HEK293 (cell line): ENCODE results near the gene MATN4.

ENCODE experiments used
- CTCF ChIA-PET: fragments of 350-600 bp; formaldehyde crosslinking; extraction: SDS; loops from one replicate; lab custom pipeline; 2021; ENCODE audit warnings: antibody characterized with exemption; lab: Yijun Ruan, JAX
- POLR2A ChIA-PET: fragments of 300-600 bp; formaldehyde crosslinking; extraction: SDS; loops from one replicate; lab custom pipeline; 2020; ENCODE audit warnings: antibody characterized with exemption, inconsistent platforms; lab: Yijun Ruan, JAX
- H3K27ac ChIP-seq: fragments of 200-500 bp; sonication (Bioruptor generic); 2 replicates; pipeline ENCODE4 v1.5.1; 2014; ENCODE audit warnings: low read depth, low read length, control low read depth, inconsistent platforms; ENCODE audit errors: extremely low read depth
- H3K36me3 ChIP-seq, 2 experiments: fragments of 200-500 bp in 1 of 2; sonication (Bioruptor generic) in 1 of 2; 1 replicate in 1 of 2; 2 replicates in 1 of 2; pipeline ENCODE4 v1.5.1; 2014 to 2017; ENCODE audit warnings: inconsistent platforms in 2 of 2, low read length in 2 of 2; ENCODE audit not compliant: control insufficient read depth in 2 of 2, insufficient read depth in 1 of 2
- H3K4me1 ChIP-seq: fragments of 200-500 bp; sonication (Bioruptor generic); 2 replicates; pipeline ENCODE4 v1.5.1; 2014; ENCODE audit warnings: mild to moderate bottlenecking, low read length, inconsistent platforms; ENCODE audit not compliant: control insufficient read depth, insufficient read depth
- H3K4me3 ChIP-seq: 2 replicates; pipeline ENCODE4 v1.5.1; 2011; ENCODE audit warnings: low read depth, mild to moderate bottlenecking, control low read depth, low read length, moderate library complexity
- H3K9me3 ChIP-seq: fragments of 200-500 bp; sonication (Bioruptor generic); 2 replicates; pipeline ENCODE4 v1.5.1; 2014; ENCODE audit warnings: low read depth, low read length, inconsistent platforms; ENCODE audit not compliant: control insufficient read depth, insufficient read depth
- GLIS2 ChIP-seq: fragments of 450-650 bp; formaldehyde crosslinking; IDR thresholded peaks from 2 replicates; pipeline ENCODE4 v1.5.1; 2016; ENCODE audit warnings: missing biosample characterization, missing genetic modification characterization
- KLF7 ChIP-seq: fragments of 450-650 bp; formaldehyde crosslinking; IDR thresholded peaks from 2 replicates; pipeline ENCODE4 v1.5.1; 2016; ENCODE audit warnings: missing biosample characterization, missing genetic modification characterization, borderline replicate concordance
- PATZ1 ChIP-seq: fragments of 450-650 bp; formaldehyde crosslinking; IDR thresholded peaks from 2 replicates; pipeline ENCODE4 v1.5.1; 2016; ENCODE audit warnings: missing biosample characterization, missing genetic modification characterization
- PRDM4 ChIP-seq: fragments of 450-650 bp; formaldehyde crosslinking; IDR thresholded peaks from 2 replicates; pipeline ENCODE4 v1.5.1; 2017; ENCODE audit warnings: missing biosample characterization, missing genetic modification characterization
- SCRT2 ChIP-seq: fragments of 450-650 bp; formaldehyde crosslinking; IDR thresholded peaks from 2 replicates; pipeline ENCODE4 v1.5.1; 2016; ENCODE audit warnings: missing biosample characterization, missing genetic modification characterization
- ZBTB1 ChIP-seq: fragments of 450-650 bp; formaldehyde crosslinking; IDR thresholded peaks from 2 replicates; pipeline ENCODE4 v1.5.1; 2016; ENCODE audit warnings: missing biosample characterization, missing genetic modification characterization
- ZNF132 ChIP-seq: fragments of 450-650 bp; formaldehyde crosslinking; IDR thresholded peaks from 2 replicates; pipeline ENCODE4 v1.5.1; 2017; ENCODE audit warnings: missing biosample characterization, missing genetic modification characterization, borderline replicate concordance
- ZNF202 ChIP-seq: fragments of 450-650 bp; formaldehyde crosslinking; IDR thresholded peaks from 2 replicates; pipeline ENCODE4 v1.5.1; 2016; ENCODE audit warnings: missing biosample characterization, missing genetic modification characterization, borderline replicate concordance
- ZNF274 ChIP-seq, 2 experiments: fragments of 200-500 bp in 1 of 2; fragments of 450-650 bp in 1 of 2; sonication (Bioruptor generic) in 1 of 2; formaldehyde crosslinking in 1 of 2; IDR thresholded peaks; 2 replicates each; pipeline versions ENCODE4 v1.5.1 to v1.6.1; 2014 to 2016; ENCODE audit warnings: borderline replicate concordance in 1 of 2, inconsistent platforms in 1 of 2, low read length in 1 of 2, missing biosample characterization in 1 of 2, missing genetic modification characterization in 1 of 2
- ZNF350 ChIP-seq: fragments of 450-650 bp; formaldehyde crosslinking; IDR thresholded peaks from 2 replicates; pipeline ENCODE4 v1.5.0; 2017; ENCODE audit warnings: missing biosample characterization, mild to moderate bottlenecking, missing genetic modification characterization
- ZNF426 ChIP-seq: fragments of 450-650 bp; formaldehyde crosslinking; IDR thresholded peaks from 2 replicates; pipeline ENCODE4 v1.5.1; 2017; ENCODE audit warnings: missing biosample characterization, missing genetic modification characterization, mild to moderate bottlenecking, inconsistent platforms, moderate library complexity
- ZNF449 ChIP-seq: fragments of 450-650 bp; formaldehyde crosslinking; IDR thresholded peaks from 2 replicates; pipeline ENCODE4 v1.5.1; 2017; ENCODE audit warnings: missing biosample characterization, mild to moderate bottlenecking, missing genetic modification characterization, moderate library complexity
- ZNF473 ChIP-seq: fragments of 450-650 bp; formaldehyde crosslinking; IDR thresholded peaks from 2 replicates; pipeline ENCODE4 v1.5.1; 2017; ENCODE audit warnings: missing biosample characterization, missing genetic modification characterization
- ZNF513 ChIP-seq: fragments of 450-650 bp; IDR thresholded peaks from 2 replicates; pipeline ENCODE4 v1.5.1; 2018; ENCODE audit warnings: missing biosample characterization, missing genetic modification characterization
- ZNF530 ChIP-seq: fragments of 450-650 bp; formaldehyde crosslinking; IDR thresholded peaks from 2 replicates; pipeline ENCODE4 v1.5.1; 2016; ENCODE audit warnings: low read depth, missing biosample characterization, missing genetic modification characterization
- ZNF626 ChIP-seq: fragments of 450-650 bp; sonication (Bioruptor Pico); formaldehyde crosslinking; IDR thresholded peaks from 2 replicates; pipeline ENCODE4 v1.5.1; 2018; ENCODE audit warnings: missing biosample characterization, missing genetic modification characterization, inconsistent platforms
- ZSCAN23 ChIP-seq: fragments of 450-650 bp; formaldehyde crosslinking; IDR thresholded peaks from 2 replicates; pipeline ENCODE4 v1.5.1; 2016; ENCODE audit warnings: missing biosample characterization, missing genetic modification characterization

MATN4 gene

GRCh38 chr20:45340236-45340847 is 32.2 kb upstream of the MATN4 start:
- ChIA-PET CTCF (interaction anchor here (1.6 to 1.7 kb wide), 2 partner anchors 34 to 110 kb away, joined by 4 read pairs; no protein-coding TSS in a partner anchor), POLR2A (interaction anchor here (0.9 kb wide), 1 partner anchor 8 kb away, joined by 3 read pairs; no protein-coding TSS in a partner anchor)
- peaks cover 31% of the 10 kb centered on the region for H3K4me1 ChIP-seq
- H3K36me3 ChIP-seq, result peaks cover 0 to 15% of the 10 kb centered on the region in 2 experiments; a peak in 1 of 3 replicates
- H3K27ac ChIP-seq, result no peak overlapping the region
- H3K9me3 ChIP-seq, result no peaks in the 10 kb centered on the region
- TF ChIP-seq ZBTB1 (tag by site-specific recombination) (no peak), ZNF530 (tag by site-specific recombination) (no peak), ZNF513 (tag by site-specific recombination) (no peak), ZSCAN23 (tag by site-specific recombination) (no peak), KLF7 (no peak), ZNF473 (no peak), PATZ1 (no peak), PRDM4 (no peak), ZNF426 (no peak), ZNF132 (tag by site-specific recombination) (no peak), ZNF449 (tag by site-specific recombination) (no peak)
- TF ChIP-seq, all 188 proteins: peak for 0
- no peak overlapping the region for H3K4me3 ChIP-seq

- Histone ChIP-seq H3K27ac (no peak overlapping the region), H3K36me3 (peaks cover 0 to 18% of the 10 kb centered on the region in 2 experiments; a peak in 1 of 3 replicates), H3K9me3 (no peaks in the 10 kb centered on the region), H3K4me1 (peaks cover 31% of the 10 kb centered on the region), H3K4me3 (no peak overlapping the region)
- ChIA-PET POLR2A (interaction anchor here (0.9 kb wide), 1 partner anchor 9 kb away, joined by 3 read pairs; no protein-coding TSS in a partner anchor), CTCF (interaction anchor here (1.0 kb wide), 1 partner anchor 23 kb away, joined by 4 read pairs; the partner anchor contains the start of gene SYS1)
- TF ChIP-seq ZNF350 (tag by site-specific recombination) (no peak), ZNF132 (tag by site-specific recombination) (no peak), ZNF626 (tag by site-specific recombination) (no peak), ZNF274 (IDR thresholded peaks at IDR 0.05; ENCODE audit: low read length) (no peak), ZNF274 (tag by site-specific recombination; IDR thresholded peaks at IDR 0.05; ENCODE audit: borderline replicate concordance) (no peak), ZNF202 (no peak), GLIS2 (tag by site-specific recombination) (no peak), SCRT2 (tag by site-specific recombination) (no peak)
Measured at GRCh38 chr20:45339799-45340198, 31.7 kb upstream of the MATN4 start.
